B cell (primary cell): ENCODE measurements around the gene RPUSD3. TPM values are rescaled to one million over a fixed set of nuclear protein-coding genes. Genes with fewer than 3 reads are reported as not detected.

ENCODE experiments used
- ATAC-seq: fragments of 200-7000 bp; cut with Tn5 transposase; one replicate; pipeline ENCODE4 v1.10.0; 2021; ENCODE audit warnings: low read depth, mild to moderate bottlenecking, moderate number of reproducible peaks, moderate library complexity
- CTCF ChIA-PET: fragments of 350-600 bp; sonication (Branson Sonifier 250); formaldehyde crosslinking; loops from one replicate; lab custom pipeline; 2021; ENCODE audit warnings: antibody characterized with exemption, inconsistent platforms; lab: Charles Lee
- POLR2A ChIA-PET: fragments of 350-600 bp; sonication (Branson Sonifier 250); formaldehyde crosslinking; loops from one replicate; lab custom pipeline; 2021; ENCODE audit warnings: antibody characterized with exemption; lab: Charles Lee
- DNase-seq: peaks from one replicate; pipeline ENCODE4 v3.0.0; 2013
- H2AFZ ChIP-seq: 2 replicates; pipeline ENCODE4 v1.6.1; 2012; ENCODE audit warnings: mild to moderate bottlenecking, low read depth, low read length; ENCODE audit not compliant: insufficient read depth, poor library complexity, severe bottlenecking
- H3K27ac ChIP-seq, 2 donors: 1 replicate in 1 of 2; 2 replicates in 1 of 2; pipeline ENCODE4 v1.5.1; 2012 to 2013; ENCODE audit warnings: low read length in 2 of 2, mild to moderate bottlenecking in 2 of 2, moderate library complexity in 1 of 2
- H3K27me3 ChIP-seq, 4 experiments: fragments of 200-600 bp in 1 of 4; sonication (generic) in 1 of 4; replicated peaks in 1 of 4; 1 replicate in 2 of 4; 2 replicates in 2 of 4; pipeline versions ENCODE4 v1.6.1 to v1.7.0; 2013 to 2016; ENCODE audit warnings: low read length in 3 of 4, mild to moderate bottlenecking in 2 of 4, mixed read lengths in 1 of 4, moderate library complexity in 1 of 4; ENCODE audit not compliant: insufficient read depth in 4 of 4, control insufficient read depth in 3 of 4; ENCODE audit errors: control extremely low read depth in 1 of 4
- H3K36me3 ChIP-seq, 2 experiments: replicated peaks in 1 of 2; 1 replicate in 1 of 2; 2 replicates in 1 of 2; pipeline versions ENCODE4 v1.6.1 to v1.7.1; 2013; ENCODE audit warnings: low read length in 1 of 2; ENCODE audit not compliant: insufficient read depth in 2 of 2, control insufficient read depth in 1 of 2; ENCODE audit errors: control extremely low read depth in 1 of 2, extremely low read depth in 1 of 2
- H3K4me1 ChIP-seq, 2 donors: fragments of 200-600 bp in 1 of 2; sonication (generic) in 1 of 2; 1 replicate in 1 of 2; 2 replicates in 1 of 2; pipeline versions ENCODE4 v1.5.1 to v1.6.1; 2013 to 2017; ENCODE audit warnings: low read length in 2 of 2; ENCODE audit not compliant: control insufficient read depth in 2 of 2, insufficient read depth in 2 of 2
- H3K4me2 ChIP-seq: replicated peaks from 2 replicates; pipeline ENCODE3; 2012; ENCODE audit warnings: mild to moderate bottlenecking, low read depth, low read length; ENCODE audit not compliant: poor library complexity, severe bottlenecking
- H3K4me3 ChIP-seq, 5 experiments: fragments of 200-600 bp in 1 of 5; sonication (generic) in 1 of 5; 1 replicate in 3 of 5; 2 replicates in 2 of 5; pipeline versions ENCODE4 v1.5.1 to v1.7.0; 2011 to 2016; ENCODE audit warnings: low read length in 4 of 5, mild to moderate bottlenecking in 4 of 5, low read depth in 2 of 5, control low read depth in 1 of 5, moderate library complexity in 1 of 5; ENCODE audit not compliant: insufficient read depth in 1 of 5; ENCODE audit errors: control extremely low read depth in 1 of 5, extremely low read depth in 1 of 5
- H3K79me2 ChIP-seq: fragments of 200-600 bp; sonication (generic); one replicate; pipeline ENCODE4 v1.6.0; 2016; ENCODE audit warnings: low read length; ENCODE audit not compliant: control insufficient read depth, insufficient read depth
- H3K9ac ChIP-seq: fragments of 200-600 bp; sonication (generic); 2 replicates; pipeline ENCODE4 v1.6.1; 2017; ENCODE audit warnings: mild to moderate bottlenecking, low read length, moderate library complexity
- H3K9me3 ChIP-seq, 3 donors: one replicate each; pipeline versions ENCODE4 v1.6.1 to v1.7.1; 2013; ENCODE audit warnings: low read length in 2 of 3; ENCODE audit not compliant: control insufficient read depth in 2 of 3, insufficient read depth in 1 of 3; ENCODE audit errors: control extremely low read depth in 1 of 3
- H4K20me1 ChIP-seq: 2 replicates; pipeline ENCODE4 v1.6.0; 2012; ENCODE audit warnings: mild to moderate bottlenecking, low read length; ENCODE audit not compliant: insufficient read depth, control insufficient read depth, poor library complexity, severe bottlenecking
- H3K27ac Mint-ChIP-seq: one replicate; pipeline ENCODE4 v1.8.0; 2021; ENCODE audit warnings: mixed read lengths
- H3K27me3 Mint-ChIP-seq: one replicate; pipeline ENCODE4 v1.8.0; 2021; ENCODE audit warnings: mixed read lengths
- H3K4me1 Mint-ChIP-seq: one replicate; pipeline ENCODE4 v1.8.0; 2021; ENCODE audit warnings: mixed read lengths
- H3K4me3 Mint-ChIP-seq: one replicate; pipeline ENCODE4 v1.8.0; 2021; ENCODE audit warnings: mixed read lengths
- H3K9me3 Mint-ChIP-seq: one replicate; pipeline ENCODE4 v1.8.0; 2022; ENCODE audit warnings: mixed read lengths; ENCODE audit not compliant: insufficient read depth
- CTCF ChIP-seq: fragments of 200-600 bp; IDR thresholded peaks from one replicate; pipeline ENCODE4 v1.8.0; 2022; ENCODE audit warnings: antibody characterized with exemption, mild to moderate bottlenecking
- EZH2 ChIP-seq: IDR thresholded peaks from 2 replicates; pipeline ENCODE4 v1.6.1; 2012; ENCODE audit warnings: borderline replicate concordance, low read depth, mild to moderate bottlenecking, moderate library complexity, low read length; ENCODE audit not compliant: insufficient read depth, poor library complexity, severe bottlenecking
- WGBS: methylation state at CpG from one replicate; pipeline ENCODE4 v1.1.5; 2013; ENCODE audit warnings: missing lambda C conversion rate; ENCODE audit not compliant: insufficient coverage; 5-methylcytosine and 5-hydroxymethylcytosine counted together
- intact Hi-C: fragments of 100-400 bp; cut with micrococcal nuclease; formaldehyde crosslinking; loops from one replicate; pipeline ENCODE4 v1.10.0; 2022
- polyA plus RNA-seq: library from polyadenylated mRNA; depleted of rRNA; stranded (reverse); fragments of >200 nt; gene quantifications from 2 replicates; pipeline ENCODE4 v1.2.3, GENCODE V29; 2012
- total RNA-seq, 2 donors: library from RNA; stranded (reverse); fragments of 120-200 nt in 1 of 2; gene quantifications; 1 replicate in 1 of 2; 2 replicates in 1 of 2; pipeline versions ENCODE4 v1.2.3 to v1.2.4, GENCODE V29; 2013 to 2022

RPUSD3 gene
- total and polyA plus RNA-seq, 2 donors (not counting 1 experiment from before 2014, with no cell fraction given) = 57.0 to 60.7 TPM

GRCh38 chr3:9806137-9806536, 37.7 kb downstream of the RPUSD3 start:
- no peak overlapping the region for H3K4me3 ChIP-seq
- Mint-ChIP-seq H3K27ac (no peak overlapping the region), H3K9me3 (no peaks in the 10 kb centered on the region), H3K4me1 (peaks cover 32% of the 10 kb centered on the region), H3K27me3 (no peaks in the 10 kb centered on the region), H3K4me3 (no peak overlapping the region)
- no peak for TF ChIP-seq CTCF
- no peak for TF ChIP-seq EZH2
- 100% methylated on average over 5 of the region's 12 CpGs for WGBS
- DNase-seq (no peak), ATAC-seq (no peak)
- intact Hi-C loops = no loop called here
- H3K27me3 ChIP-seq = no peaks in the 10 kb centered on the region
- H2AFZ ChIP-seq = no peak overlapping the region
- peaks cover 29% of the 10 kb centered on the region for H3K79me2 ChIP-seq
- H3K4me2 ChIP-seq = no peak overlapping the region
- H4K20me1 ChIP-seq = peaks cover 32% of the 10 kb centered on the region
- peaks cover 24 to 30% of the 10 kb centered on the region in 2 donors for H3K4me1 ChIP-seq
- CTCF ChIA-PET = interaction anchor here (1.1 to 1.7 kb wide), 3 partner anchors 13 to 25 kb away, joined by 3 to 5 read pairs (median 4); partner anchors contain the start of gene ARPC4
- POLR2A ChIA-PET = interaction anchor here (0.6 to 1.7 kb wide), 2 partner anchors 9 to 14 kb away, joined by 5 read pairs; partner anchors contain the start of genes ARPC4 and TADA3
- H3K9me3 ChIP-seq = no peaks in the 10 kb centered on the region
- H3K36me3 ChIP-seq = peaks cover 0 to 48% of the 10 kb centered on the region in 2 experiments
- no peak overlapping the region for H3K27ac ChIP-seq
- no peak overlapping the region for H3K9ac ChIP-seq

- no peak for DNase-seq
- Histone ChIP-seq H3K79me2 (peaks cover 40% of the 10 kb centered on the region), H4K20me1 (peaks cover 43% of the 10 kb centered on the region), H3K4me2 (no peak overlapping the region), H2AFZ (no peak overlapping the region), H3K4me3 (no peak overlapping the region), H3K27ac (no peak overlapping the region), H3K36me3 (peaks cover 0 to 58% of the 10 kb centered on the region in 2 experiments), H3K27me3 (no peaks in the 10 kb centered on the region), H3K9ac (no peak overlapping the region), H3K9me3 (no peaks in the 10 kb centered on the region), H3K4me1 (peaks cover 19 to 21% of the 10 kb centered on the region in 2 donors)
- Mint-ChIP-seq H3K4me1 (peaks cover 22% of the 10 kb centered on the region), H3K27ac (no peak overlapping the region), H3K4me3 (no peak overlapping the region), H3K9me3 (no peaks in the 10 kb centered on the region), H3K27me3 (no peaks in the 10 kb centered on the region)
- WGBS = 100% methylated on average over 2 of the region's 5 CpGs
- ChIA-PET POLR2A (interaction anchor here (0.6 to 1.7 kb wide), 3 partner anchors 9 to 358 kb away, joined by 3 to 5 read pairs (median 3); partner anchors contain the start of genes ARPC4 and TADA3), CTCF (interaction anchor here (1.1 to 1.9 kb wide), 5 partner anchors 10 to 517 kb away, joined by 3 to 5 read pairs (median 4); partner anchors contain the start of genes ARPC4 and SEC13)
- TF ChIP-seq EZH2 (no peak), CTCF (no peak)
- intact Hi-C loops = no loop called here
- no peak for ATAC-seq
Observed at GRCh38 chr3:9804996-9805395, 38.8 kb downstream of the RPUSD3 start.
